CD4-positive, alpha-beta T cell treated with Interferon alpha-2 for 1 hour (primary cell): ENCODE data around the gene IDH1.
A peak's percentile ranks its signal among the peaks of the same experiment; 100 is the strongest.
"Not testable (repeated sequence)": the region's sequence is repeated elsewhere in the genome, so short reads cannot be mapped to it uniquely, and the experiment has no call there.

Source experiments
- DNase-seq, 2 donors: peaks; one replicate each; pipeline ENCODE4 v3.0.0-alpha.2; 2020 to 2022

Gene IDH1

GRCh38 chr2:208254871-208255556, at the start of gene IDH1:
Gene IDH1, minus strand, starts transcription at chr2:208255071. Its CDS starts 3,520 bp downstream, at chr2:208251551.
- peak; percentile 86 to 92 for DNase-seq

- no peak for DNase-seq
Observed at GRCh38 chr2:208304157-208304556, 49.3 kb upstream of the IDH1 start.

GRCh38 chr2:208300847-208301618, 46.2 kb upstream of the IDH1 start:
- DNase-seq, result no peak

- DNase-seq, result no peak
Observed at GRCh38 chr2:208297961-208298360, 43.1 kb upstream of the IDH1 start.

DNA sequence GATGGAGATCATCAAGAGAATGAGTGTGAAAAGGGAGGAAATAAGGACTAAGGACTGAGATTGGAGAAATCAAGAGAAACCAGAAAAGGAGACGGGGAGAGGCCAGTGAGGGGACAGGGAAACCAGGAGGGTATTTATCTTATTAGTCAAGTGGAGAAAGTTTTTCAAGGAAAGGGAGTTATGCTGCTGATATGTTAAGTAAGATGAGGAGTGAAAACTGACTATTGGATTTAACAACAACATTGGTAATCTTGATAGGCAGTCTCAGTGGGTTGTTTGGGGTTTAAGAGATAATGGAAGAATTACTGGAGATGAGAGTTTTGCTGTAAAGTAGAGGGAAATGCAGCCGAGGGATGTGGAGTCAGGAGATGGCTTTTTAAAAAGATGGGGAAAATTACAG, 41.7 kb upstream of the IDH1 start:
- DNase-seq, result no peak

- no peak for DNase-seq
Observed at GRCh38 chr2:208295834-208296233, 41.0 kb upstream of the IDH1 start.

DNA sequence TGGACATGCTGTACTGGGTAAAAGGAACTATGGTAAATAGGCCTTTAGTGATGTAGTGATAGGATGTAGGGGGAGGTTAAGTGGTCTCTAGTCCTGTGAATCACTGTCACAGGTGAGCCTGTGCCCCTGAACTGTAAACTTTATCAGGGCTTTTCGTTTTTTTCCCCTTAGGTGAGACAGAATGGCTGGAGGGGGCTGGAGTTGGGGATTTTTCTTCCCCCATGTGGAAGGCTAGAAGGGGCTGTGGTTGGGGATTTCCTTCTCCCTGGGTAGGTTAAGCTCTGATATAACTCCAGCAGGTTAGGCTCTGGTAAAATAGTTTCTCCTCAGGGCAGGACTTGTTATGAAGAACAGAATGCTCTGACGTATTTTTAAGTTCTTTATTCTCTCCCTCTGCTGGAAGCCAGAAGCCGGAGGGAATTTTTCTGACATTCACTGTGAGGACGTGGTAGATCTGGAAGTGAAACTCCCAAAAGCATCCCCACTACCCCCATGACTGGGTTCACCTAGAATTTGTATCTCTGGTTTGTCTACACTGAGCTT, 39.7 kb upstream of the IDH1 start:
- no peak for DNase-seq

GRCh38 chr2:208285853-208286252, 31.0 kb upstream of the IDH1 start:
- DNase-seq, result no peak

- no peak for DNase-seq
Observed at GRCh38 chr2:208280933-208281332, 26.1 kb upstream of the IDH1 start.

- no peak for DNase-seq
Observed at GRCh38 chr2:208280234-208280633, 25.4 kb upstream of the IDH1 start.

GRCh38 chr2:208279236-208279635, 24.4 kb upstream of the IDH1 start:
- DNase-seq, result no peak

DNA sequence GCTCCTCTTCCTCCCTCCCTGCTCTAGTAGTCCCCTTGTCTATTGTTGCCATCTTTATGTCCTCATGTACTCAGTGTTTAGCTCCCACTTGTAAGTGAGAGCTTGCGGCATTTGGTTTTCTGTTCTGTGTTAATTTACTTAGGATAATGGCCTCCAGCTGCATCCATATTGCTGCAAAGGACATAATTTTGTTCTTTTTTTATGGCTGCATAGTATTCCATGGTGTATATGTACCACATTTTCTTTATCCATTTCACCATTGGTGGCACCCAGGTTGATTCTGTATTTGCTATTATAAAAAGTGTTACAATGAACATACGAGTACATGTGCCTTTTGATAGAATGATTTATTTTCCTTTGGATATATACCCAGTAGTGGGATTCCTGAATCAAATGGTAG, 23.7 kb upstream of the IDH1 start:
- no peak for DNase-seq

DNA sequence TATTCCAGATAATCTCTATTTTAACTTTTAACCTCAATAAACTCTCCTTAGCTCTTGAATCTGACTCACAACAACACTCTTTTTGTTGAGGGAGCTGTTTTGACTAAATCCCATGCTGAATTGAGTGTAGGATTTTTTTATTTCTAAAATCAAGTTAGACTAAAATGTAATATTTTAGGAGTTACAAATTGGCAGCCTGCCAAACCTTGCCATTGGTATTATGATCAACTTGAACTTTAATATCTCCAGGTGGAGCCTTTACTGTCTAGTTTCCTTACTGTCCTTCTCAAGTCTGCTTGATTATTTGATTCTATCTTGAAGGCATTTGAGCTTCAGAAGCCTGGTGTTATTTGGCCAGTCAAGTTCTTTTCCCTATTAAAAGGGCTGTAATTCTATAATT, 19.9 kb upstream of the IDH1 start:
- DNase-seq, result no peak

DNA sequence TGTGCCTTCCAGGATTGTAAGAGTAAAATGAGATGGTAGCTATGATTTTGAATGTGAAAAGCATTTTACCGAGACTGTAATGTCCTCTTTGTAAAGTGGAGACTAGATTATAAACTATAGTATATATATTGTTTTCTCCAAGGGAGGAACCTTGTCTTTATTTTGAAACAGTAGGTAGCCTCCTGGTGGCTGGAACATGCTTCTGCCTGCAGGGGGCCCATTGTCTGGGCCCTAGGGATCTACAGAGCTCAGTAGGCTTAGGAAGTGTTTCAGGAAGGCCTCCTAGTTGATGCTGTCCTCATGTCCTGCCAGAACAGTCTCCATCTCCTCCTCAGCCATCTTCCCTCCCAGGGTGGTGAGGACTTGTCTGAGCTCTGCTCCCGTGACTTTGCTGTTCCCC, 14.2 kb upstream of the IDH1 start:
- DNase-seq, result peak in 1 of 2 donors; percentile 8

DNA sequence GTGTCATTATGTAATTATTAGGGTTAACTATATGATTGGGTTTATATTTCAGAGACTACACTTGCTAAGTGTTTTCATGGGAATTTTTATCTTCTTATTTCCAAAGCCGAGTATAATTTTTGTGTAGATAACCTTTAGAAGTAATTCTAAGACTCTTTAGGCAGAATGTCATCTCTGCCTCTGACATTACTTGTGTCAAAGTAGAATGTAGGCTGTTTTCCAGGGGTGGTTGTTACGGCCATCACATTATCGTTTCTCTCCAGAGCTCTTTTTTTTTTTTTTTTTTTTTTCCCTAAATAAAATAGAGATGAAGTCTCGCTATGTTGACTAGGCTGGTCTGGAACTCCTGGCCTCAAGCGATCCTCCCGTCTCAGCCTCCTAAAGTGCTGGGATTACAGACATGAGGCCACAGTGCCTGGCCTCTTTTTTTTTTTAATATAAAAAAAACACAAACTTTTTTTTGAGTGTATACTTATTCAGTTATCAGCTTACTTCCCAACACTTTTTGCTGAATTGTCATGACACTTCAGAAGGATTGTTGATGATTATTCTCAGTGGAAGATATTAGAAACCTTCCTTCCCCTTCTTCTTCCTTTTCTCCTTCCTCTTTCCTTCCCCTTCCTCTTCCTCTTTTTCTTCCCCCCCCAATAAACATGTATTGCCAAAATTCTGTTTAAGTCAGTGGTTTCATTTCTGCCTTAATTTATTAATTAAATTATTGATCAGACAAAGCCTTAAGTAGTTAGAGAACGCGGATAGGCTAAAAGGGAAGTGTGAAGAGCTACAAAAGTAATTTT, 13.5 kb upstream of the IDH1 start:
- no peak for DNase-seq

DNA sequence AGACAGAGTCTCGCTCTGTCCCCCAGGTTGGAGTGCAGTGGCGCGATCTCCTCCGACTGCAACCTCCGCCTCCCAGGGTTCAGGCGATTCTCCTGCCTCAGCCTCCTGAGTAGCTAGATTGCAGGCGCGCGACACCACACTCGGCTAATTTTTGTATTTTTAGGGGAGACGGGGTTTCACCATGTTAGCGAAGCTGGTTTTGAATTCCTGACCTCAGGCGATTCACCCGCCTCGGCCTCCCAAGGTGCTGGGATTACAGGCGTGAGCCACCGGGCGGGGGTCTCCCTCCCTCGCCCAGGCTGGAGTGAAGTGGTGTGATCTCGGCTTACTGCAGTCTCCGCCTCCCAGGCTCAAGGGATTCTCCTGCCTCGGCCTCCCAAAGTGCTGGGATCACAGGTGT, 12.7 kb upstream of the IDH1 start:
- not testable (repeated sequence) for DNase-seq

- peak in 1 of 2 donors; percentile 7 for DNase-seq
Observed at GRCh38 chr2:208266936-208267335, 12.1 kb upstream of the IDH1 start.

GRCh38 chr2:208266553-208266893, 11.7 kb upstream of the IDH1 start:
- no peak for DNase-seq

DNA sequence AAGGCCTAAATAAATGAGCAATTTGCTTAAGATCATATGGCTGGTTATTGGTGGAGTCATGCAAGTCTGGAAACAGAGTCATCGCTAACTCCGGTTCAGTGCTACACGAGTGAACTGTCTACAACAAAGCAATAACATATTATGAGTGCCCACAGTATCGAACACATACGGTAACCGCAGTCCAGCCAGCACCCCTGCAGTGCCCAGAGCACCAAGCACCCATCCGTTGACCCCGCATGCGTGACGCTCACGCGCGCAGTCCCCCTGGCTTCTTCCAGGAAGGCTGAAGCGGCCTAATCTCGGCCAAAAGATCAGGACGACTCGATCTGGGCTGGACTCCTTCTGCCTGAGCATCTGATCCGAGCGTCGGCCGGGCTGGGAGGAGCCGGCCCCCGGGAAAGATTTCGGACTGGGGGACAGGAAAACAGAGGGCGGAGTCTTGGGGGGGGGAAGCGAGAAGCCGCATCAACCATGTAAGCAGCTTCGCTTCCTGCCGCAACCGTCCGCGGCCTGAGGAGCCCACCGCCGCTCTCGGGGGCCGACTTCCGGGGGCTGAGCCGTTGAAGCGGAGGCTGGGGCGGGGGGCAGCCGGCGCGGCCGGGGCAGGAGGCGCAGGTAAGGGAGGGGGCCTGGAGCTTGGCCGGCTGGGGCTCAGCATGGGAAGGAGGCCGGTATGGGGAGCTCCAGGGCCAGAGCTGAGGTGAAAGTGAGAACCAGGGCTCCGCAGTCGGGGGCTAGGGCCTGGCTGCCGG, 11.1 kb upstream of the IDH1 start, which contains the start of gene PIKFYVE:
PIKFYVE (plus strand) TSS at position 455 of the 752 bp plus-strand sequence. CDS start 5,265 bp downstream, outside the sequence.
- peak; percentile 87 to 89 for DNase-seq

- DNase-seq, result peak; percentile 47 to 48
Observed at GRCh38 chr2:208265371-208265800, 10.5 kb upstream of the IDH1 start.

DNA sequence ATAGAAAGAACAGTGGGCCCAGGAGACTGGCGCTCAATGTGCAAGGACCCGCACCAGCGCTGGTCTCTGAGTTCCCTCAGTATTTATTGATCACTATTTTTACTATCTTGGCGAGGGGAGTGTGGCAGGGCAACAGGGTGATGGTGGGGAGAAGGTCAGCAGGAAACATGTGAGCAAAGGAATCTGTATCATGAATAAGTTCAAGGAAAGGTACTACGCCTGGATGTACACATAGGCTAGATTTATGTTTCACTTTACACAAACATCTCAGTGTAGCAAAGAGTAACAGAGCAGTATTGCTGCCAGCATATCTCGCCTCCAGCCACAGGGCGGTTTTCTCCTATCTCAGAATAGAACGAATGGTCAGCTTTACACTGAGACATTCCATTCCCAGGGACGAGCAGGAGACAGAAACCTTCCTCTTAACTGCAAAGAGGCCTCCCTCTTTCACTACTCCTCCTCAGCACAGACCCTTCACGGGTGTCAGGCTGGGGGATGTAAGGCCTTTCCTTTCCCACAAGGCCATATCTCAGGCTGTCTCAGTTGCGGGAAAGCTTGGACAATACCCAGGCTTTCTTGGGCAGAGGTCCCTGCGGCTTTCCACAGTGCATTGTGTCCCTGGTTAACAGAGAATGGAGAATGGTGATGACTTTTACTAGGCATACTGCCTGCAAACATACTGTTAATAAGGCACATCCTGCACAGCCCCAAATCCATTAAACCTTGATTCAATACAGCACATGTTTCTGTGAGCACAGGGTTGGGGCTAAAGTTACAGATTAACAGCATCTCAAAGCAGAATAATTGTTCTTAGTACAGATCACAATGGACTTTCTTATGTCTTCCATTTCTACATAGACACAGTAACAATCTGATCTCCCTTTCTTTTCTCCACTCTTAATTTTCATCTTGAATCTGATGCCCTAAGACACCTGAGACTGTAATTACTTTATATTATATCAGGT, 2.3 kb upstream of the IDH1 start:
- not testable (repeated sequence) for DNase-seq
